ENCODE measurements around the gene MACROD2.

DNA sequence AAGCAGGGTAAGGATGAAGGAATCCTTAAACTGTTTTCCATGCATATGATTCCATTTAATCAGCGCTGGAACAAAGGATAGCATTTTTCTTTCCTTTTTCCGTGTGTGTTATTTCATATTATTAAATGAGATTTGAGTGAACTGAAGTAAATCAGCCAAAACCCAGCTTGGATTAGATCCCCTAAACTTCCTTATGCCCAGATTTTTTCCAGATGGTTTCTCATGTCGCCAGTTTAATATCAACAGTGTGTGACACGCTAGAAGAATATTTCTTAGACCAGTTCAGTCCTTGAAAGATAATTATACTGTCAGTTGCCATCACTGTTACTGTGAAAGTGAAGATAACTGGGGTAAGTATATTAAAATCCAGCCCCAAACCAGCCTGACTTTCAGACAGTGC is 1568.5 kb downstream of the MACROD2 start:
- no peak for TF ChIP-seq POLR2A (IDR thresholded peaks at IDR 0.05)
- no peak for TF ChIP-seq CTCF (IDR thresholded peaks at IDR 0.05)
